GM21529 (cell line): ENCODE measurements around the gene TFCP2L1.
"Not testable (repeated sequence)": the region's sequence is repeated elsewhere in the genome, so short reads cannot be mapped to it uniquely, and the experiment has no call there.

ENCODE experiments used
- ATAC-seq: cut with Tn5 transposase; IDR thresholded peaks from one replicate; pipeline ENCODE4 v1.9.1; 2021; ENCODE audit not compliant: unreplicated experiment

Gene TFCP2L1

GRCh38 chr2:121227381-121228144 lies 57.4 kb downstream of the TFCP2L1 start:
- ATAC-seq, result not testable (repeated sequence)

DNA sequence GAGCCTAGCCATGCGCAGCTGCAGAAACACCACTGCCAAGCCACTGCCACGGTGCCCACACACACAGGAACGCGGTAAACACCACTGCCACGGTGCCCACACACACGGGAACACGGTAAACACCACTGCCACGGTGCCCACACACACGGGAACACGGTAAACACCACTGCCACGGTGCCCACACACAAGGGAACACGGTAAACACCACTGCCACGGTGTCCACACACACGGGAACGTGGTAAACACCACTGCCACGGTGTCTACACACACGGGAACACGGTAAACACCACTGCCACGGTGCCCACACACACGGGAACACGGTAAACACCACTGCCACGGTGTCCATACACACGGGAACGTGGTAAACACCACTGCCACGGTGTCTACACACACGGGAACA lies 59.3 kb downstream of the TFCP2L1 start:
- not testable (repeated sequence) for ATAC-seq

GRCh38 chr2:121220995-121221394 lies 64.0 kb downstream of the TFCP2L1 start:
- no peak for ATAC-seq

- ATAC-seq, result no peak
These were observed 65.1 kb downstream of the TFCP2L1 start for GRCh38 chr2:121219866-121220265.

GRCh38 chr2:121218386-121218938 lies 66.5 kb downstream of the TFCP2L1 start:
- no peak for ATAC-seq

- no peak for ATAC-seq
These were observed 67.4 kb downstream of the TFCP2L1 start for GRCh38 chr2:121217627-121218026.

DNA sequence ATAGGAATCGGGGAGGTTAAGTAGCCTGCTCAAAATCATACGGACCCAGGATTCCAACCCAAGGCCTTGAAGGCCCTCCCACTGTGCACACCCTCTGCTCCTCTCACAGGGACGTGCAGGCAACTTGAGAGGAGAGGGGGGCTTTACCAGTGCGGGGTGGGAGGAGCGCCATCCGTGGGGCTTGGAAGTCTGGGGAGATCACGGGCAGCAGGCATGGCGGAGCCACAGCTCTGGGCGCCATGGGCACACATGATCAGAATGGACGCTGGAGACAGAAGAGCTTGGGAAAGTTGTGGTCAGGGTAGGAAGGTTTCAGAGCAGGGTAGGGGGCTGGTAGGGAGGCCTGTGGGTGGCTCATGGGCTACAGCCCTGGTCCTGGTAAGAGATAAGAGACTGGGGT lies 70.7 kb downstream of the TFCP2L1 start:
- ATAC-seq, result no peak

DNA sequence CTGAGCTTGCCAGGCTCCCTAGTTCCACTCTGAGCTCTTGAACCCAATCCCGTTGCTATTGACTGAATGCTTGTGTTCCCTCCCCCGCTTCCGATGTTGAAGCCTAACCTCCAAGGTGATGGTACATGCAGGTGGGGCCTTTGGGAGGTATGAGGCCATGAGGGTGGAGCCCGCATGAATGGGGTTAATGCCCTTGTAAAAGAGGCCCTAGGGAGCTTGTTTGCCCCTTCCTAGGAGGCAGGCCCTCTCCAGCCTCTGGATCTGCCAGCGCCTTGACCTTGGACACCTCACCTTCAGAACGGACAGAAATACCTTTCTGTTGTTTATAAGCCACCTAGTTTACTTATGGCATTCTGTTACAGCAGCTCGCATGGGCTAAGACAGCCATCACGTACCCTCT lies 71.6 kb downstream of the TFCP2L1 start:
- no peak for ATAC-seq

DNA sequence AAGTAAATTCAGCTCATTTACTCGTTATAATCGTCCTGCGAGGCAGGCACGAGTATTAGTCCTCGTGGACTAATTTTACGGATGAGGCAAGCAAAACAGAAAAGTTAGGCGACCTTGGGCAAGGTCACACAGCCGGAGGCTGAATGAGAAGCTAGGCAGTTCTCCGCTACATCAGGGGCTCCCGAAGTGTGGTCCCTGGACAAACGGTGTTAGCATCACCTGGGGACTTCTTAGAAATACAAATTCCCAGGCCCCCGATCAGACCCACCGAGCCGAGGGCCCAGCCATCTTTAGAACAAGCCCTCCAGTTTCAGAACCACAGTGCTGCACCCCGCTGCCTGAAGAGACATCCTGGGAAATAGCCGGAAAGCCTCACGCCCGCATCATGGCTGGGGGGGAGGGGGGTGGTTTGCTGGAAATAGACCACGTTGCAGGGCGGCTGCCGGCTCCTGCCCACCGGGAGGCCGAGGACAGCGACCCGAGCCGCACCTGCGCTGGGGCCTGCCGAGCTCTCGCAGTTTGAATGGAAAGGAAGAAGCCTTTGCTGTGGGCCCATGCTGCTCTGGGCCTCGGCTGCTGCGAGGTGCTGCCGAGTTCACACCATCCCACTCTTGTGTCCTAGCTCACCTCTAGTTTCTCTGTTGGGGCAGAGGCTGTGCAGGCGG lies 72.2 kb downstream of the TFCP2L1 start:
- no peak for ATAC-seq

DNA sequence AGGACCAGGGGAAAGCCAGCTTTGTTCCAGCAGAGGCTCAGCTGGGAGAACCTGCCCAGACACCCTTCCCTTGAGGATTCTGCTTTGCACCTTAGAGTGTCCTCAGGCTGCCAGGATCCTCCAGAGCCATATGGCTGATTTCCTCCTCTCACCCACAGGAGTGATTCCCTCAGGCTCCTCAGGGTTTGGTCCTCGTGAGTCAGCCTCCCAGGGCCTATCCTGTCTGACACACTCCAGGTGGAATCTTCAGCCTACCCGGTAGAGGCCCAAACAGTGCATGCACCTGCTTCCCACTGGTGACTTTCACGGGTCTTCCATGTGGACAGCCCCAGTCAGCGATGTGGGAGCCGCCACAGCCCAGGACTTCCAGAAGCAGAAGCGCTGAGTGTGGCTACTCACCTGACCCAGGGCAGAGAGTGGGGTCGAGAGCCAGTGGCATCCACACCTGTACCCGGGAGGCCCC lies 73.3 kb downstream of the TFCP2L1 start:
- ATAC-seq, result no peak

DNA sequence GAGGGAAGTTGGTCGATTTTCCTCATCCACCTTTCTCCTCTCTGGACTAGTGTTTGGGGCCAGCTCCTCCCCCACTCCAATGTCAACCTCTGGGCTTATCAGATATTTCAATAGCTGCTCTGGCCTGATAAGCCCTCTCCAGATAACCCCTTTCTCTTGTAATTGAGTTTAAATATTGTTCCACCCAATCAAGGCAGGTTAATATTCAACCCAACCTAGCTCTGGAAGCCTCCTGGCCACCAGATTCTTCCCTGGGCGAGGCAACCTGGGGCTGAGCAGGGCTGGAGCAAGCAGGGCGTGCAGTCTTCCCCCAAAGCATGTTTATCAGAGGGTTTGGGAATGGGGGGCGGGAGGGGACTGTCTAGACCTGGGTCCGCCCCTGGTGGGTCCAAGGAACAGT lies 73.8 kb downstream of the TFCP2L1 start:
- ATAC-seq, result no peak

DNA sequence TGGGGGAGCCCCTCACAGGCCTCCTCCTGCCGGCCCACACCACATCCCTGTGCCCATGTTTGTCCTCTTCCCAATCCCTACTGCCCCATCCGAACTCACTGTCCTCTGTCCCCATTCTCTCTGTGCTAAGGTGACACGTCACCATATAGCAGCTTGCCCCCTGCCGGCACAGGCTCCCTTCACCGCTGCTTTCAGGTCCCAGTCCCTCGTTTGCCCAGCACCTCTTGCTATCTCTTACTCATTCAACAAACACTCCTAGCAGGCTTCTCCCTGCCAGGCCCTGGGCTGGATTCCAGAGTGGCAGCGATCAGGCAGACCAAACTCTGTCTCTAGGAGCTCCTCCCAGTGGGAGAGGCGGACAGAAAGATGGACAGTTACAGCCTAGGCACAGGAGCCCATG lies 74.3 kb downstream of the TFCP2L1 start:
- no peak for ATAC-seq

GRCh38 chr2:121209014-121209610 lies 75.9 kb downstream of the TFCP2L1 start:
- no peak for ATAC-seq

DNA sequence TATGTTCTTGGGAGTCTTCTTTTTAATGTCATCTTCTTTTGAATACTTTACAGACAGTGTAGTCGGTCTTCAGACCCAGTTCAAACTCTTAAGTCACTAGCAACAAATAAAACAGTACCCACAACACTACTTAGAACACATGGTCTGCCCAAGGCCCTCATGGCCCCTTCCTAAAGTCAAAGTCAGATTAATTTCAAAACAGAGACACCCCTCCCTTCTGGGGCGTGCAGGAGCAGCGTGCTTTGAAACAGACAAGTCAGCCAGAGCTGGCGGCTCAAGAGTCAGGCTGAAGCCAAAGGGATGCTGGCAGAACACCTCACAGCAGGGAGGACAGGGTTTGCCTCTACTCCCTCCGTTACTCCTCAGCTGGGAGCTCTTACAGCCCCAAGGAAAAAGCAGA lies 77.5 kb downstream of the TFCP2L1 start:
- no peak for ATAC-seq

DNA sequence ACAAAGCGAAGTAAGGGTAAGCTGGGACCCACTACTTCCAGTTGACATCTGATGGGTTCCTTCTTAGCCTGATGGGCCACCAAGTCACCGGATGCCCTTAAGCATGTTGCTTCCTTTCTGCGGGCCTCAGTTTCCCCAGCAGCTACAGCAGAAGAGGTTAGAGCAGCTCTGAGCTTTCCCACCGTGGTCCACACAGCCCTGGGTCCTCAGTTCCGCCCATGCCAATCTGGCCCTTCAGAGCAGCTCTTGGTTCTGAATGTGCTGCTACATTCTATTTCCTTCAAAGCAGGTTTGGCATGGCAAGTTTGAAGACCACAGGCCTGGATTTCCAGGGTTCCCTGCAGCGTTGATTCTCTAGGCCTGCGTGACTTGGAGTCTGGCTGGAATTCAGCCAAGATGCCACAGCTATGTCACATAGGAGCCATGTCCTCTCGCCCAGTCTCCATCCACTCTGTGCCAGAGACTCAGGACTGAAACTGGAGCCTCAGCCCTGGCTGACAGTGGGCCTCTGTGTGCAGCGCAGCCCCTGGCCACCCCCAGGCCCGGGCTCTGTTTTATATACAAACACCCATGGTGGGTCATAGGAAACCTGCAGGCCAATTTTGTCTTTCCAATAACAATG lies 79.6 kb downstream of the TFCP2L1 start:
- ATAC-seq, result no peak

GRCh38 chr2:121203591-121204249 lies 81.3 kb downstream of the TFCP2L1 start:
- no peak for ATAC-seq

DNA sequence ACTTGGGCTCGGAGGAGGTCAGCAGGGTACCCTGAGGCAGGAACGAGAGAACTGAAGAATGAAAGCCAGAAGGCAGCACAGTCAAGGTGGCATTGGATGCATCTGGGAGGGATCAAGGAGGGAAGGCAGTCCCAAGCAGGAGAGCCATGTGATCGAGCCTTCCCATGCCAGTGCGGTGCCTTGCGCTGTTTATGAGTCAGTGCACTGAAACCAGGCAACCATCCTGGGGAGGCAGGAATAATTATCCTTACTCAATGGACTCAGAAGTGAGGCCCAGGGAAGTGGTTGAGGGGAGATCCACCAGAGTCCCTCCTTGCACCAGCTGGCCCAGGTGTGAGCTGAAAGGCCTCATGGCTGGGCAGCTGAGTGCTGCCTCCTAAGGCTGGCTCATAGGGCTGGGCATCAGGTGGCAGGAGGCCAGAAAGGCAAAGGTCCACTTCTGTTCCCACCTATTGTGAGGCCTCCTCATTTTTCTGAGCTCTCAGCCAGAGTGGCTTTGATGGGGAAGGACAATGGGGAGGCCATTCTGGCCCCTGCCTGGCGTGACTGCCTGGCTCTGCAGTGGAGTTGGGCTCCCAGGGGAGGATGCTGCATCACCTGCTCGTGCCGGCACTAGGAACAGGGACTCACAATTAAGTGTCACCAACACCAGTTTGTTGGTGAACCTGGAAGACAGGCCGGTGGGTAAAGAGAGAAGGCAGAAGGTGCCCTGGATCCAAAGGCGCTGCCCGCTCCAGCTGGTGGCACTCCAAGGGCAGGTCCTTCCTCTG lies 82.3 kb downstream of the TFCP2L1 start:
- ATAC-seq, result no peak

DNA sequence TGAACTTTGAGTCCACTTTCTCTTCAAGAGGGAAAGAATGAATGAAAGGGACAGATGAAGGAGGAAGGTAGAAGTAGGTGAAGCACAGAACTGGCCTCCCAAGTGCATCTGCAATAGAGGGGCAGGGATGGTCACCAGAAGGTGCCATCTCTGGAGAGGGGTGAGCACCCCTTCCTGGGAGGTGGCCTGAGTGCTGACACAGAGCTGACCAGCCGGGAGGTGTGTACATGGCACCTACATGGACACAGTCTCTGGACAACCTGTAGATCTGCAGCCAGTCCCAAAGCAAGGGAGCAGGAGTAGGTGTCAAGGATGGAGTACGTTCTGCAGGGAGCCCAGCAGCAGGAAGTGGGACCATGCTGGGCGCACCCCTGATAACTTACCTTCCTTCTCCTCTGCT lies 83.2 kb downstream of the TFCP2L1 start:
- ATAC-seq, result no peak

DNA sequence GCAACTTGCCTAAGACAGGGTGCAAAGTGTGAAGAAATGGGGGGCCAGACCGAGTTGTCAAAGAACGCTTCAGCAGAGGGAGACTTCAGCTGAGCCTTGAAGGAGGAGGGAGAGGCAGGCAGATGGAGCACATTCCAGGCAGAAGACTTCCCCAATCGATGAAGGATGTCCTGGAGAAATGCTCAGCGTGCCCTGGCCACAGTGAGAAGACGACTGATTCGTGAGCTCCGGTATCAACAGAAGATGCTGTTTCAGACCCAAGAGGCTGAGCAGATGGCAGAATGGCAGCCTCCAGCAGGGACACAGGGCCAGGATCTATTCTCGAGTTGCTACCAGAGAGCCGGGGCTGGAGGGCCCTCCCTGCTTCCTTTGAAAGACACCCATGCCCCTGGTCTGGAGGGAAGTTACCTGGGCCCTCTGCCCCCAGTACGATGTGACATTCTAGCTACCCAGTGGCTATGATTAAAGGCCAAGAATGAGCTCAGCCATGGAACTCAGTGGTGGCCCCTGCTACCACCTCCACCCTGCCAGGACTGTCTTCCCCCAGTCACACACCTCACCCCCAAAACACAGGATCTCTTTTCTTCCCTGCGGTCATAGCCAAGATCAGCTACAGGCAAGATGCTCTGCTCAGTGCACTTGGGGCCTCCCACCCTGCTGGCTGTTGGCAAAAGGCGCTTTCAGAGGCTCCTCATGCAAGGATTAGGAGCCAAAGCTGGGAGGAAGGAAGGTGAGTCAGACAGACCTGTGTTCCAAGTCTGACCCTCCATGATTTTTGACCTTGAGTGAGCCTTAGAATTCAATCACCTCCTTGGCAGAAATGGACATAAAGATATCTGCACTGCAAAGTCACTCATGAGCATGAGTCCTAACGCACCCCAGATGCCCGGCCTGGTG lies 84.3 kb downstream of the TFCP2L1 start:
- no peak for ATAC-seq
